ENCODE measurements around the gene KRT6A. TPM values are rescaled to one million over a fixed set of nuclear protein-coding genes. Genes with fewer than 3 reads are reported as not detected.
A peak's percentile ranks its signal among the peaks of the same experiment; 100 is the strongest.
"Not testable (repeated sequence)": the region's sequence is repeated elsewhere in the genome, so short reads cannot be mapped to it uniquely, and the experiment has no call there.

The KRT6A gene
- total and polyA plus RNA-seq, 3 experiments from 2014 or later: not detected

DNA sequence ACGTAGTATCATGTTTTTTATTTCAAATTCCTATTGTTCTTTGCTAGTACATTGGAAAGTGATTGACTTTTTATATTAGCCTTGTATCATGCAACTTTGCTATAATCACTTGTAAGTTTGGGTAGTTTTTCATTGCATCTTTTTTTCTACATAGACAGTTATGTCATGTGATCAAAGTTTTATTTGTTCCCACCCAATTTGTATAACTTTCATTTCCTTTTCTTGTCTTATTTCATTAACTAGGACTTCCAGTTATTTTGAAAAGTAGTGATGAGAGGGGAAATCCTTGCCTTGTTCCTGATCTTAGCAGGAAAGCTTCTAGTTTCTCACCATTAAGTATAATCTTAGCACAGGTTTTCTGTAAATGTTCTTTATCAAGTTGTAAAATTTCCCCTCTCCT lies 9.8 kb upstream of the KRT6A start:
- peaks cover 19 to 58% of the 10 kb centered on the region in 2 donors for H3K27me3 Mint-ChIP-seq
- POLR2A ChIA-PET: no interaction called here
- H3K4me3 Mint-ChIP-seq: no peak overlapping the region

DNA sequence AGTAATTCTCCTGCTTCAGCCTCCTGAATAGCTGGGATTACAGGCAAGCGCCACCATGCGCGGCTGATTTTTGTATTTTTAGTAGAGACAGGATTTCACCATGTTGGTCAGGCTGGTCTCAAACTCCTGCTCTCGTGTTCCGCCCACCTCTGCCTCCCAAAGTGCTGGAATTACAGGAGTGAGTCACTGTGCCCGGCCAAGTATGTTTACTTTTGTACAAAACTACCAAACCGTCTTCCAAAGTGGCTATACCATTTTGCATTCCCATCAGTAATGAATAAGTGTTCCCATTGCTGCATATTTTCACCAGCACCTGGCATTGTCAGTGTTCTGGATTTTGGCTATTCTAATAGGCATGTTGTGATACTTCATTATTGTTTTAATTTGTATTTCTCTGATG lies 8.4 kb upstream of the KRT6A start:
- DNase-seq: no peak
- H3K36me3 Mint-ChIP-seq: no peaks in the 10 kb centered on the region
- H3K27ac Mint-ChIP-seq: no peak overlapping the region
- Histone ChIP-seq H3K4me1 (ENCODE audit: insufficient read depth, low read length) (no peaks in the 10 kb centered on the region), H3K4me3 (ENCODE audit: low read length) (no peak overlapping the region), H3K36me3 (ENCODE audit: insufficient read depth, low read length) (no peaks in the 10 kb centered on the region), H3K27ac (ENCODE audit: low read depth, low read length) (no peak overlapping the region), H3K27me3 (ENCODE audit: insufficient read depth, low read length, poor library complexity, severe bottlenecking) (no peaks in the 10 kb centered on the region), H3K9me3 (ENCODE audit: low read length) (no peaks in the 10 kb centered on the region)
- no peaks in the 10 kb centered on the region for H3K9me3 Mint-ChIP-seq
- no peaks in the 10 kb centered on the region for H3K4me1 Mint-ChIP-seq
- peaks cover 10 to 47% of the 10 kb centered on the region in 2 donors for H3K27me3 Mint-ChIP-seq
- ChIA-PET POLR2A (no interaction called here), CTCF (no interaction called here)
- no peak overlapping the region for H3K4me3 Mint-ChIP-seq

More for the DNA sequence above, 9.8 kb upstream of the KRT6A start:
- DNase-seq: no peak
- Histone ChIP-seq H3K27me3 (ENCODE audit: insufficient read depth, low read length, poor library complexity, severe bottlenecking) (no peaks in the 10 kb centered on the region), H3K4me3 (ENCODE audit: low read length) (no peak overlapping the region), H3K4me1 (ENCODE audit: insufficient read depth, low read length) (peaks cover 4% of the 10 kb centered on the region), H3K36me3 (ENCODE audit: insufficient read depth, low read length) (no peaks in the 10 kb centered on the region), H3K27ac (ENCODE audit: low read depth, low read length) (no peak overlapping the region), H3K9me3 (ENCODE audit: low read length) (no peaks in the 10 kb centered on the region)
- Mint-ChIP-seq H3K9me3 (no peaks in the 10 kb centered on the region), H3K36me3 (no peaks in the 10 kb centered on the region), H3K27ac (no peak overlapping the region), H3K4me1 (peaks cover 0 to 5% (median 0%) of the 10 kb centered on the region in 3 donors)
- CTCF ChIA-PET: no interaction called here

DNA sequence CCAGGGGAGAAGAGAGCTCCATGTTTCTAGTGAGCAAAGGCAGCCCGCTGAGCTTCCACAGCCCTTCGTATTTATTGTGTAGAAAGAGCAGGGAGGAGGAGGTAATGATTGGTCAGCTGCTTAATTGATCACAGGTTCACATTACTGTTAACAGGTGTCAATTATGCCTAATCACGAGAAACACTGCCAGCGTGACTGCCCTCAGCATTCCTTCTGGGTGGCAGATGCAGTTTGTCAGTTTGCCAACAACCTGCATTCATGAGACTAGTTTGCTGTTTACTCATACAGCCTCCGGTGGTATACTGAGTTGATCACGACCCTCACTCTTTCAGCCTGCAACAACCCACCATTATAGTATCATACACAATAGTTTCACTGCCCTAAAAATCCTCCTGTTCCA lies 7.5 kb upstream of the KRT6A start:
- H3K36me3 Mint-ChIP-seq; DNase-seq; POLR2A ChIA-PET; H3K27me3 ChIP-seq (ENCODE audit: insufficient read depth, low read length, poor library complexity, severe bottlenecking); H3K4me3 ChIP-seq (ENCODE audit: low read length); H3K4me3 Mint-ChIP-seq; H3K4me1 ChIP-seq (ENCODE audit: insufficient read depth, low read length); H3K36me3 ChIP-seq (ENCODE audit: insufficient read depth, low read length); H3K9me3 ChIP-seq (ENCODE audit: low read length); CTCF ChIA-PET; H3K4me1 Mint-ChIP-seq; H3K9me3 Mint-ChIP-seq; H3K27ac ChIP-seq (ENCODE audit: low read depth, low read length); H3K27ac Mint-ChIP-seq: not testable (repeated sequence)
- H3K27me3 Mint-ChIP-seq: peaks cover 7 to 41% of the 10 kb centered on the region in 2 donors

DNA sequence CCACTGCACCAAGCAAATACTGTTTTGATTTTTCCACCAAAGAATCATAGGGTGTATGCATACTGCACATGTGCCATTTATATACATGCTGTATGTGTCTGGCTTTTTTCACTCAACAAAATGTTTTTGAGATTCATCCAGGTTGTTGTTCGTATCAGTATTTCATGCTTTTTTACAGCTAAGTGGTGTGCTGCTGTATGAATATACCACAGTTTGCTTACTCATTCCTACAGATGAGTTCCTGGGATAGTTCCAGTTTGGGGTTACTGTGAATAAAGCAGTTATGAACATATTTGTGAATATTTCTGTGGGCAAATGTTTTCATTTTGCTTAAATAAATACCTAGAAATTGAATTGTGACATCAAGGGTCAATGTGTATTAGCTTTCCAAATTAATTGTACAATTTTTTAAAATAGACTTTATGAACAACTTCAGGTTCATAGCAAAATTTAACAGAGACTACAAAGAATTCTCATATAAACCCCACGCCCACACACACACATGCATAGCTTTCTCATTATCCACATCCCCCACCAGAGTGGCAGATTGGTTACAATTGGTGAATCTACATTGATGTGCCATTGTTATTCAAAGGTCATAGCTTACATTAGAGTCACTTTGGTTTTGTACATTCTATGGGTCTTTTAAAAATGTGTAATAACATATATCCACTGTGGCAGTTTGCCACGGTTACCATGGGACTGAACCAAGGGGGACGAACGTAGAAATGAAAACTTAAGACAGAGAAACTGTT lies 6.9 kb upstream of the KRT6A start:
- Histone ChIP-seq H3K36me3 (ENCODE audit: insufficient read depth, low read length) (no peaks in the 10 kb centered on the region), H3K4me1 (ENCODE audit: insufficient read depth, low read length) (no peaks in the 10 kb centered on the region), H3K4me3 (ENCODE audit: low read length) (no peak overlapping the region), H3K27me3 (ENCODE audit: insufficient read depth, low read length, poor library complexity, severe bottlenecking) (no peaks in the 10 kb centered on the region), H3K9me3 (ENCODE audit: low read length) (no peaks in the 10 kb centered on the region), H3K27ac (ENCODE audit: low read depth, low read length) (no peak overlapping the region)
- Mint-ChIP-seq H3K27me3 (peaks cover 4 to 35% of the 10 kb centered on the region in 2 donors), H3K9me3 (no peaks in the 10 kb centered on the region), H3K4me1 (peaks cover 0 to 4% (median 2%) of the 10 kb centered on the region in 3 donors), H3K4me3 (no peak overlapping the region), H3K36me3 (no peaks in the 10 kb centered on the region), H3K27ac (no peak overlapping the region)
- no peak for DNase-seq
- ChIA-PET CTCF (no interaction called here), POLR2A (no interaction called here)

DNA sequence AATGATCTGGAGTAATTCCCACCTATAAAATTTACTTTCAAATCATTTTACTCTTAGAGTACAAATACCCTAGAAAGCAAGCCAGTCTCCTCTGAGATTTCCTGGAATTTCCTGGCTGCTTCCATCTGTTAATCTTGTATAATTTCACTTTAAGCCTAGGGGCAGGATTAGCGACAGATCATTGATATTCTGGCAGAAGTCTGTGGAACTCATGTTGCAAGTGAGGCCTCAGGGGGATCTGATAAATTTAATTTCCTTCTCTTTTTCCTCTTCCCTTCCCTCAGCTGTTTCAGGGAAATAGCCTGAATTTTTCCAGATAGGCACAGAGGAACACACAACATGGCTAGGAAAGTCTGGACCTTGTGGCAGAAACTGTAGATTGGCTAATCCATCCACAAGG lies 5.9 kb upstream of the KRT6A start:
- POLR2A ChIA-PET: no interaction called here
- Mint-ChIP-seq H3K4me1 (peaks cover 0 to 4% (median 2%) of the 10 kb centered on the region in 3 donors), H3K27me3 (peaks cover 14 to 37% of the 10 kb centered on the region in 2 donors), H3K4me3 (no peak overlapping the region), H3K9me3 (no peaks in the 10 kb centered on the region), H3K36me3 (no peaks in the 10 kb centered on the region), H3K27ac (no peak overlapping the region)
- no peak overlapping the region for H3K27ac ChIP-seq (ENCODE audit: low read depth, low read length)
- no peak for DNase-seq
- no peaks in the 10 kb centered on the region for H3K4me1 ChIP-seq (ENCODE audit: insufficient read depth, low read length)
- H3K9me3 ChIP-seq (ENCODE audit: low read length): no peaks in the 10 kb centered on the region
- H3K4me3 ChIP-seq (ENCODE audit: low read length): no peak overlapping the region
- no peaks in the 10 kb centered on the region for H3K36me3 ChIP-seq (ENCODE audit: insufficient read depth, low read length)
- CTCF ChIA-PET: no interaction called here
- H3K27me3 ChIP-seq (ENCODE audit: insufficient read depth, low read length, poor library complexity, severe bottlenecking): no peaks in the 10 kb centered on the region

DNA sequence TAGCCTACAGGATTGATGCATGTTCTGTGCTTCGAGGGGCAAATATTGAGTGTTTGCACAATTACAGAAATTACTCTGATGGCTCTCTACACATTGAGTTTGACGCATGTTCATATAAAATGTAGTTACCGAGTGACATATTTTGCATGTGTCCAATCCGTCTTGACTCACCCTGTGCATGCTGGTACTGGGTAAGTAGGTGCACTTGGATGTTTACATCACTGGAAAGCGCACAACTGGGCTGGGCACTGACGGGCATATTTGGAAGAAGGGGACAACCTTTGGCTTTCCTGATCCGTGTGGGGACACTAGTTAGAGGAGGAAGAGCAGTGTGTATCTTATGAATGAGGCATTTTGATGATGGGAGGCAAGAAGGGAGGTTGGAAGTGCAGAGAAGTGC lies 4.9 kb upstream of the KRT6A start:
- H3K4me1 ChIP-seq (ENCODE audit: insufficient read depth, low read length): no peaks in the 10 kb centered on the region
- Mint-ChIP-seq H3K4me3 (no peak overlapping the region), H3K4me1 (peaks cover 0 to 4% (median 2%) of the 10 kb centered on the region in 3 donors), H3K9me3 (no peaks in the 10 kb centered on the region), H3K36me3 (no peaks in the 10 kb centered on the region), H3K27ac (no peak overlapping the region), H3K27me3 (peaks cover 16 to 43% of the 10 kb centered on the region in 2 donors)
- H3K27ac ChIP-seq (ENCODE audit: low read depth, low read length): no peak overlapping the region
- no peak for DNase-seq
- no peaks in the 10 kb centered on the region for H3K36me3 ChIP-seq (ENCODE audit: insufficient read depth, low read length)
- ChIA-PET POLR2A (no interaction called here), CTCF (interaction anchor here (1.3 kb wide), 1 partner anchor 482 kb away, joined by 3 read pairs; no protein-coding TSS in a partner anchor)
- H3K9me3 ChIP-seq (ENCODE audit: low read length): no peaks in the 10 kb centered on the region
- H3K4me3 ChIP-seq (ENCODE audit: low read length): no peak overlapping the region
- no peaks in the 10 kb centered on the region for H3K27me3 ChIP-seq (ENCODE audit: insufficient read depth, low read length, poor library complexity, severe bottlenecking)

DNA sequence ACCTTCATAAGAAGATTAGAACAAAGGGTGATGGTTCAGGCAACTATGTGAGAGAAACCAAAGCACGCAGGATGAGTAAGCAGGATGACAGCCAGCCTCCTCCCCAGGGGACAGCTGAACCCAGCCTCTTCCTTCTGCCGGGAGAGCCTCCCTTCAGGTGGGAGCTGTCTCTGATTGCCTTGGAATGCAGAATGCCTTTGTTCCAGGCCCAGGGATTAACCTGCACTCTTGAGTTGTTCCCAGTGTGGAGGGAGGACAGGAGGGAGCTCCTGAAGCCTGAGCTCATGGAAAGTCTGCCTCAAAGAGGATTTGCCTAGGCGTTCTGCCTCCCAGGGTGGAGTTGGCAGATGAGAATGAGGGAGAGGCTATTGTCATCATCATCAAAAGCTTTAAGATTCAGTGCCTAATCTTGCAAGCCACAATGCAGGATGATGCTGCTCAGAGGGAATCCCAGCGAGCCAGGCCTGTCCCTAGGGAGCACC lies 3.6 kb upstream of the KRT6A start:
- no peaks in the 10 kb centered on the region for H3K36me3 Mint-ChIP-seq
- H3K9me3 ChIP-seq (ENCODE audit: low read length): no peaks in the 10 kb centered on the region
- peaks cover 23 to 42% of the 10 kb centered on the region in 2 donors for H3K27me3 Mint-ChIP-seq
- H3K4me3 ChIP-seq (ENCODE audit: low read length): no peak overlapping the region
- no peak overlapping the region for H3K4me3 Mint-ChIP-seq
- H3K4me1 Mint-ChIP-seq: peaks cover 0 to 4% (median 2%) of the 10 kb centered on the region in 3 donors
- CTCF ChIA-PET: interaction anchor here (1.3 kb wide), 1 partner anchor 484 kb away, joined by 3 read pairs; no protein-coding TSS in a partner anchor
- H3K9me3 Mint-ChIP-seq: no peaks in the 10 kb centered on the region
- POLR2A ChIA-PET: no interaction called here
- no peak for DNase-seq
- no peaks in the 10 kb centered on the region for H3K27me3 ChIP-seq (ENCODE audit: insufficient read depth, low read length, poor library complexity, severe bottlenecking)
- H3K4me1 ChIP-seq (ENCODE audit: insufficient read depth, low read length): no peaks in the 10 kb centered on the region
- H3K27ac Mint-ChIP-seq: no peak overlapping the region
- H3K27ac ChIP-seq (ENCODE audit: low read depth, low read length): no peak overlapping the region
- no peaks in the 10 kb centered on the region for H3K36me3 ChIP-seq (ENCODE audit: insufficient read depth, low read length)

DNA sequence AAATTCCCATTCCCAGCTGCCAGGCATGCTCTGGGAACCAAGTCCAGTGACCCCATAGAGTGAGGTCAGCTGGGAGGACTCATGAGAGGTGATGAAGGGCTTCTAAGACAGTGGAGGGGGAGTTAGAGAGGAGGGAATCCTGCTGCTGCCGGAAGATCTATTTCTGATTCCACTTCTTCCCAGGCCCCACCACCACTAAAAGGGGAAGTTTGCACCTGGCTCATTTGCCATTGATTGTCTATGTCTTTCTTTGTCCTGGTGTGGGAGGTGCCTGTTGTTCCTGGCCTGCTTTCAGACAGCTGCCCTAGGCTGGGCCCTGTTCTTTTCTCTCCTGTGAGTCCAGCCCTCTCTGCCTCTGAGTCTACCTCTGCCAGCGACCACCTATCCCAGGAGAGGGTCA lies 3.0 kb upstream of the KRT6A start:
- no peaks in the 10 kb centered on the region for H3K9me3 Mint-ChIP-seq
- no peak overlapping the region for H3K4me3 Mint-ChIP-seq
- Histone ChIP-seq H3K9me3 (ENCODE audit: low read length) (no peaks in the 10 kb centered on the region), H3K4me1 (ENCODE audit: insufficient read depth, low read length) (no peaks in the 10 kb centered on the region), H3K27ac (ENCODE audit: low read depth, low read length) (no peak overlapping the region), H3K36me3 (ENCODE audit: insufficient read depth, low read length) (no peaks in the 10 kb centered on the region), H3K4me3 (ENCODE audit: low read length) (no peak overlapping the region), H3K27me3 (ENCODE audit: insufficient read depth, low read length, poor library complexity, severe bottlenecking) (no peaks in the 10 kb centered on the region)
- H3K4me1 Mint-ChIP-seq: peaks cover 0 to 4% (median 2%) of the 10 kb centered on the region in 3 donors
- peak overlapping the region in 1 of 8 donors; percentile 47 for H3K27ac Mint-ChIP-seq
- DNase-seq: no peak
- H3K27me3 Mint-ChIP-seq: peaks cover 24 to 46% of the 10 kb centered on the region in 2 donors
- POLR2A ChIA-PET: no interaction called here
- no peaks in the 10 kb centered on the region for H3K36me3 Mint-ChIP-seq
- CTCF ChIA-PET: no interaction called here

Measured in CD8-positive, alpha-beta memory T cell (primary cell).